ENCODE results near the gene AMHR2. TPM values are rescaled to one million over a fixed set of nuclear protein-coding genes. Genes with fewer than 3 reads are reported as not detected.

The AMHR2 gene
- total RNA-seq, 4 donors from 2014 or later = 0.27 TPM; not detected in 3

- DNase-seq = no peak
- no peak for TF ChIP-seq POLR2AphosphoS5 (IDR thresholded peaks at IDR 0.05)
- Histone ChIP-seq H3K4me1 (peaks cover 9 to 21% (median 18%) of the 10 kb centered on the region in 4 donors), H3K27ac (peak overlapping the region in 1 of 4 donors; percentile 96), H3K9me3 (no peaks in the 10 kb centered on the region), H3K4me3 (peak overlapping the region in 1 of 4 donors; percentile 88), H3K36me3 (peaks cover 0 to 54% (median 24%) of the 10 kb centered on the region in 4 donors), H3K27me3 (no peaks in the 10 kb centered on the region)
- WGBS, 2 donors (ENCODE audit: low coverage in 1 of 2) = 37 to 40% methylated on average over 4 to 6 of the region's 6 CpGs
- in situ Hi-C loops (cut with MboI; ENCODE audit: low pct_ligation_motif_present in 1 of 4, low pct_unique_long_range_greater_than_20kb in 1 of 4, low sequenced_read_pairs in 3 of 4) (no loop called here), intact Hi-C loops (cut with DNase I; ENCODE audit: low total_unique reads) (no loop called here)
These were observed 30.4 kb downstream of the AMHR2 start for GRCh38 chr12:53453953-53454640.

DNA sequence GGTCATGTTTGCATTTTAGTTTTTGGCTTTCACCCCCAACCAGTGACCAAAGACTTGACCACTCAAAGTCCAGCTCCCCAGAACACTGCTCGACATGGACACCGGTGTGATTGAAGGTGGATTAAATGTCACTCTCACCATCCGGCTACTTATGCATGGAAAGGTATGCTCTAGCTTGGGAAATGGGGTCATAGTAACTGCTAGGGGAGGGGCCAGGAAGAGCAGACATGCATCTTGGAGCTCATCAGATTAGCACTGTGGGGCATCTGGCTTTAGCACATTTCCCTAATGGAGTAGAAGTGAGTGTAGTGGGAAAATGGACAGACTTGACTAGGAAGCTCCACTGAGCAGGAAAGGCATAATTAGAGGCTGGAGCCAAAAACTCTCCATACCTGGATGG is 31.1 kb downstream of the AMHR2 start:
- 68% methylated on average over 3 of the region's 3 CpGs; no CpG with 5 or more reads in 1 of the 2 donors for WGBS, 2 donors (ENCODE audit: low coverage in 1 of 2)
- no peak overlapping the region for H3K4me3 ChIP-seq
- no peak for TF ChIP-seq CTCF (IDR thresholded peaks at IDR 0.05)
- TF ChIP-seq EP300 (IDR thresholded peaks at IDR 0.05; ENCODE audit: low read depth) = no peak
- TF ChIP-seq POLR2A (IDR thresholded peaks at IDR 0.05) = no peak
- TF ChIP-seq POLR2AphosphoS5 (IDR thresholded peaks at IDR 0.05) = no peak
- H3K36me3 ChIP-seq = peaks cover 0 to 60% (median 27%) of the 10 kb centered on the region in 4 donors
- H3K4me1 ChIP-seq = peaks cover 9 to 21% (median 18%) of the 10 kb centered on the region in 4 donors
- in situ Hi-C loops (cut with MboI; ENCODE audit: low pct_ligation_motif_present in 1 of 4, low pct_unique_long_range_greater_than_20kb in 1 of 4, low sequenced_read_pairs in 3 of 4) = no loop called here
- no peaks in the 10 kb centered on the region for H3K27me3 ChIP-seq
- intact Hi-C loops (cut with DNase I; ENCODE audit: low total_unique reads) = no loop called here
- no peaks in the 10 kb centered on the region for H3K9me3 ChIP-seq
- DNase-seq = no peak
- H3K27ac ChIP-seq = no peak overlapping the region

GRCh38 chr12:53456654-53457366 is 33.2 kb downstream of the AMHR2 start:
- intact Hi-C loops (cut with DNase I; ENCODE audit: low total_unique reads) = no loop called here
- no peak for DNase-seq
- no peaks in the 10 kb centered on the region for H3K9me3 ChIP-seq
- WGBS, 2 donors (ENCODE audit: low coverage in 1 of 2) = 75 to 77% methylated on average over 5 to 6 of the region's 6 CpGs
- TF ChIP-seq EP300 (IDR thresholded peaks at IDR 0.05; ENCODE audit: low read depth) = no peak
- no peak for TF ChIP-seq POLR2AphosphoS5 (IDR thresholded peaks at IDR 0.05)
- TF ChIP-seq CTCF (IDR thresholded peaks at IDR 0.05) = no peak
- TF ChIP-seq POLR2A (IDR thresholded peaks at IDR 0.05) = no peak
- in situ Hi-C loops (cut with MboI; ENCODE audit: low pct_ligation_motif_present in 1 of 4, low pct_unique_long_range_greater_than_20kb in 1 of 4, low sequenced_read_pairs in 3 of 4) = no loop called here
- H3K4me3 ChIP-seq = no peak overlapping the region
- no peak overlapping the region for H3K27ac ChIP-seq
- H3K27me3 ChIP-seq = no peaks in the 10 kb centered on the region
- peaks cover 0 to 82% (median 38%) of the 10 kb centered on the region in 4 donors for H3K36me3 ChIP-seq
- H3K4me1 ChIP-seq = peaks cover 9 to 19% (median 15%) of the 10 kb centered on the region in 4 donors

GRCh38 chr12:53459097-53459496 is 35.4 kb downstream of the AMHR2 start:
- 73 to 78% methylated on average over 4 of the region's 4 CpGs for WGBS, 2 donors (ENCODE audit: low coverage in 1 of 2)
- Histone ChIP-seq H3K36me3 (peaks cover 0 to 100% (median 52%) of the 10 kb centered on the region in 4 donors), H3K4me3 (no peak overlapping the region), H3K27ac (no peak overlapping the region), H3K4me1 (peaks cover 2 to 7% (median 5%) of the 10 kb centered on the region in 4 donors), H3K27me3 (no peaks in the 10 kb centered on the region), H3K9me3 (no peaks in the 10 kb centered on the region)
- in situ Hi-C loops (cut with MboI; ENCODE audit: low pct_ligation_motif_present in 1 of 4, low pct_unique_long_range_greater_than_20kb in 1 of 4, low sequenced_read_pairs in 3 of 4) (no loop called here), intact Hi-C loops (cut with DNase I; ENCODE audit: low total_unique reads) (no loop called here)
- no peak for DNase-seq
- TF ChIP-seq POLR2AphosphoS5 (IDR thresholded peaks at IDR 0.05) = no peak
- no peak for TF ChIP-seq CTCF (IDR thresholded peaks at IDR 0.05)
- TF ChIP-seq POLR2A (IDR thresholded peaks at IDR 0.05) = no peak
- TF ChIP-seq EP300 (IDR thresholded peaks at IDR 0.05; ENCODE audit: low read depth) = no peak
